HL-60/S4 treated with phorbol 12-myristate 13-acetate at 8.2 ng/mL for 4 days and 3 days (cell line): ENCODE data around the gene PCGF3.
"Not testable (repeated sequence)": the region's sequence is repeated elsewhere in the genome, so short reads cannot be mapped to it uniquely, and the experiment has no call there.

Experiments
- in situ Hi-C: fragments of 300-500 bp; cut with MboI; formaldehyde crosslinking; loops from 2 replicates; pipeline ENCODE4 v1.15.0; 2022; ENCODE audit warnings: low sequenced_read_pairs

The PCGF3 gene

GRCh38 chr4:682490-683172 lies 23.0 kb upstream of the PCGF3 start:
- in situ Hi-C loops, result no loop called here

GRCh38 chr4:683247-683897 lies 22.3 kb upstream of the PCGF3 start:
- in situ Hi-C loops, result no loop called here

DNA sequence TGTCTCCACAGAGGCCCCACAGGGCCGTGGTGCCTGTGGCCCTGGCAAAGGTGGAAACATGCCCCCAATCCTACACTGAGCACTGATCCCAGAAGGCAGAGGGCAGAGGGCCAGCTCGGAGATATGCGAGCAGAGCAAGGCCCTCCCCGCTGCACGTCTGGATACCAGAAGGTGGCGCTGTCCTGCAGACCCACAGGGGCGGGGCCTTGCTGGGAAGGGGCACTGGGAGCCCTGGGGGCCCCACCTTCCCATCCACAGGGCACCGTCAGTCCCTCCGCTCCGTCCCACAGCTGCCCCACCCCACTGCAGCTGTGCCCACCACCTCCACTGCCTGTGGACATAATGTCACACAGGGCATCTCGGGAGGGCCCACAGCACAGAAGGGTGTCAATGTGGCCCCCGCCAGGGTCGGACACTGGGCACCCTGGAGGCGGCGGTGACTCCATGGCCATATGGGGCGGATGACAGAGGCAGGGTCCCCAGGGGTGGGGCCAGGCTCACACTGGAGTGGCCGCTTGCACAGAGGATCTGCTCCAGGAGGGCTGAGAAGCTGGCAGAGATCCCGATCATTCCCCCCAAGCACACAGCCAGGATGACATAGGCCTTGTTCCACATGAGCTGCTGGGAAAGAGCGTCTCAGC lies 21.5 kb upstream of the PCGF3 start:
- in situ Hi-C loops, result no loop called here

- in situ Hi-C loops, result no loop called here
Observed at GRCh38 chr4:684623-685327, 20.9 kb upstream of the PCGF3 start.

GRCh38 chr4:685679-686412 lies 19.8 kb upstream of the PCGF3 start:
- in situ Hi-C loops, result no loop called here

DNA sequence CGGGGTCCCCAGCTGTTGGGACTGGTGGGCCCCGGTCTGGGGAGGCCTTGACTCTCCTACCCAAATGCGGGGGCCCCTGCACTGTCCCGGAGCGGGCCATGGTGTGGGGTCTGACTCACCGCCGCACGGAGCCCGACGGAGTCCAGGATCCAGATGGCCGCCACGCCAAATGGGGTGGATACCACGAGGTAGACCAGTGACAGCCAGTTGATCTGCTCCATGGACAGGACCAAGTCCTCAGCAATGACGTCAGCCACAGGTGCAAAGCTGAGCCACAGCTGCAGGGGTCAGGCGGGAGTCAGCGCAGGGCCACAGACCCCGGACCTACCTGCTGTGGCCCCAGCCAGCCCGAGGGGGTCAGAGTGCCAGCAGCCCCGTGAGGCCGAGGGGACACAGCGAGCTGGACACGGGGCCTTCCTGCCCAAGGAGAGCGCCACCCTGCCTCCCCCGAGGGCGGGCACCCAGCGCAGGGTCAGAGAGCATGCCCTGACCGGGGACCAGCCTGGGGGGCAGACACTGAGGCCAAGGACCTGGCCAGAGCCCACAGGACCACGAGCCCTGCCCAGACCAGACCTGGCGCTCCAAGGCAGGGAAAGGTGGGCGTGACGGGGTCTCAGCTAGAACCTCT lies 19.1 kb upstream of the PCGF3 start:
- in situ Hi-C loops, result no loop called here

DNA sequence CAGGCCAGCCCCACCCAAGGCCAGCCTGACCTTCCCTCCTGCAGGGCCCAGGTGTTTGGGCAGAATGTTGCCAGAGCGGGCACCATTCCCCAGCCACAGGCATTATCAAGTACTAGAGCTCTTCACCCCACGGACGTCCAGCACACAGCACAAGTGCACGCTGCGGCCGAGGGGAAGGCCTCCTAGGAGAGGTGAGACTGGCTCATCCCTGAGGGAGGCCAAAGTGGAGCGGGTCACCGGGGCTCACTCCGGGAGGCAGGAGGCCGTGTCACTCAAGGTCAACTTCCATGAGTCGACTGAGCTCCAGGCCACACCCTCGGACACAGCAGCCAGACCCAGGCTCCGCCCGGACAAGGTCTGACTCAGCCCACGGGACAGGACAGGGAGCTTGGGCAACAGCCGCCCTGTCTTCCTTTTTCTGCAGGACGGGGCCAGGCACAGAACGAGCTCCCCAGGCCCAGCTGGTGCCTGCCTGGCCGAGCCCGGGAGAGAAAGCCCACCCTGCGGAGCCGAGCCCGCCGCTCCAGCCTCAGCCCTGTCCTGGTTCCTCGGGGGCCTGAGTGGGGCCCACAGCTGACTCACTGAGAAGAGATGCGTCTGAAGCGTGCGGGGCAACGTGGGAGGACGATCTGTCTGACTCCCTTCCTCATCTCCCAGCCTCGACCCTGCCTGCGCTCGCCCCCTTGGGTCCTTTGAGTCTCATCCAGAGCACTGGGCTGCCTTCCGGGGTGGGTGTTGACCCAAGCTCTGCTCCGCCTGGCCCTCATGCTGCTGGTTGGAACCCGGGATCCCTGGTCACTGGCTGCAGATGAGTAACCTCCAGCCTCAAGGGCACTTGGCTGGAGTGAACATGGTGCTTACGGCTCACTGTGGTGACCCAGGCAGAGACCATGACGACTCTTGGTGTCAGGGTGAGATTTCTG lies 18.3 kb upstream of the PCGF3 start:
- in situ Hi-C loops, result no loop called here

DNA sequence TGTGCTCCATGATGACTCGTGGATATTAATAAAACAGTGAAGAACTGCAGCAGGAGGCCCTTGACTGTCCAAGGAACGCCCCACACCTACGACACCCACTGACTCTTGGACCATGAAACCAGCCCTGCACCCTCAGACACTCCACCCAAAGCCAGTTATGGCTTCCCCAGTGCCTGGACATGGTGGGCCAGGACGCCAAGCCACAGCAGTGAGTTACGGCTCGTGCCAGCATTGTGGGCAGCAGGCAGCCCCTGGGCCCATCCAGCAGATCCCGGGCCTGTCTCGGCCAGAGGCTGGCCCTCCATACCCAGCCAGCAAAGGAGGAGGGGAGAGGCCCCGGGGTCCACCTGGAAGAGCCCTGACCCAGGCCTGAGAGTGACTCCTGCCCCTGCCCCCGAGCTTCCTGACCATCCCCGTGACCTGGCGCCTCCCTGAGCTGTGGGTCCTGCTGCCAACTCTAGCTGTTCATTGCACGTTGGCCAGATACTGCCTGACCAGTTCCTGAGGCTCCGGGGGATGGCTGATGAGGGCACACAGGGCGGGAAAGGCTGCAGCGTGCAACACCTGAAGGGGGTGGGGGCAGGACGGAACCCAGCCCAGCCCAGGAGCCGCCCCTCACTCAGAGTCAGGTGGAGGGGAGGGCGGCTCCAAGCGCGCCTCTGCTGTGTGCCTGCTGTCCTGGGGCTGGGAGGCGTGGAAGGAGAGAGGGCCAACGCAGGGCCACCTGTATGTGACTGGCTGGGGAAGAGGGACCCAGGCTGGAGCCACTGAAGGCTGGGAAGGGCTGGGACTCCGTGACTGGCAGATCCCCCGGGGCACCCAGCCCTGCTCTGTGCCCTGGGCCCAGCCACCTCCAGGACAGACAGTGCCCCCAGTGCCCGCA lies 17.4 kb upstream of the PCGF3 start:
- in situ Hi-C loops, result no loop called here

DNA sequence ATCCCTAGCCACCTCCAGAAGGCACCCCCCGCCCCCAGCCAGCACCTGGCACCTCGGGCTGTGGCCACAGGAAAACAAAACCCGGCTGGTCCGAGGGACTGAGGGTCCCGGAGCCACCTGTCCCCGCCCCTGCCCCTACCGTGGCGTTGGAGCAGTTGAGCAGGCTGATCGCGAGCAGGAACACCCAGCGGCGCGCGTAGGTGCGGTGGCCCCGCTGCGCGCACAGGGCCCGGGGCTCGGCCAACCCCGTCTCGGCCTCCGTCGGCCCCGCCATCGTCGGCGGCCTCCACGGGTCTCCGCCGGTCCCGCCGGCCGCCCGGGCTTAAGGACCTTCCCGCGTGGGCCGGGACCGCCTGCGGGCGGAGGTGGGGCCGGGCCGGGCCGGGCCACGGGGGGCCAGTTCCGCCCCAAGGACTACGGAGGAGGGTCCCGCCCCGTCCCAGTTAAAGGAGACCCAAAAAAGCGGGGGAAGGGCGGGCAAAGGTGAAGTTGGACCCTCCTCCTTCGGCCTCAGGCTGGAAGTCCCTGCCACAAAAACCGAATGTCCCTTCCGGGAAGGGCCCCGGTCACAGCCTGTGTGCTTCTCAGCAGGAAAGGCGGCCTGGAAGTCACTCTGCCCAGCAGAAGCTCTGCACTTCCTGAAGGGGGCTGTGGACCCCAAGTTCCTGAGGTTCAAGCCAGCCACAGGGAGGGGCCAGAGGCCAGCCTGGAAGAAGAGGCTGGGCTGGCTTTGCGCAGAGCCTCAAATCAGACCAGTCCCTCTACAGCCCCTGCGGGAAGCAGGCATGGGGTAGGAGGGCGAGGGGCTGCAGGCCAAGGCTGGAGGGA lies 16.6 kb upstream of the PCGF3 start, which contains the start of gene SLC49A3:
TSS of gene SLC49A3 (minus strand) at position 298 of the 828 bp plus-strand sequence. CDS start at position 274, 24 bp downstream.
- in situ Hi-C loops, result no loop called here

GRCh38 chr4:689723-690122 lies 15.9 kb upstream of the PCGF3 start:
- in situ Hi-C loops, result no loop called here

- in situ Hi-C loops, result no loop called here
Observed at GRCh38 chr4:692771-693554, 12.7 kb upstream of the PCGF3 start.

DNA sequence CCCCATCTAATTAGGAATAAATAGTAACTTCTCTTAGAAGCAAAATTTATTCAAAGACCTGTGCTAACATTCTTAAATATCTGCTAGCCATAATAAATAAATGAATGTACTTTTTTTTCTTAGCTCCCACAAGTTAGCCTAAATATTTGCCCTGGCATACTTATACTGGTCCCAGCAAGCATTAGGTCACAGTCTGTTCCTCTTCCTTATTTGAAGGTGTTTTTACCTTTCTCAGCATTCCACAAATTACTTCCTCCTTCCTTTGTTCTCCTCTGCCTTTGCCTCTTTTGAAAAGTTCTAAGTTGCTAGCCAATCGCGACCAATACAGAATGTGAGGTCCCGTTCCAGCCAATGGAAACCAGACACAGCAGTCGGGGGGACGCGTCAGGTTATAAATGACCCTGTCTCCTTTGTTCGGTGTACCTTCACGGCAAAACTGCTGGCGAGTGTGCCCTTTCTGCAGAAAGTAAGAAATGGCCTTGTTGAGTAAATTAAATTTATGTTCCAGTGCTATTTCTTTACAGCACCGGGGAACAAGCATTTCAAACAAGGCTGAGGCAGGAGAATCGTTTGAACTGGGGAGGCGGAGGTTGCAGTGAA lies 11.2 kb upstream of the PCGF3 start:
- in situ Hi-C loops, result not testable (repeated sequence)

GRCh38 chr4:699816-700580 lies 5.6 kb upstream of the PCGF3 start:
- in situ Hi-C loops, result no loop called here

GRCh38 chr4:700587-701264 lies 4.9 kb upstream of the PCGF3 start:
- in situ Hi-C loops, result no loop called here

DNA sequence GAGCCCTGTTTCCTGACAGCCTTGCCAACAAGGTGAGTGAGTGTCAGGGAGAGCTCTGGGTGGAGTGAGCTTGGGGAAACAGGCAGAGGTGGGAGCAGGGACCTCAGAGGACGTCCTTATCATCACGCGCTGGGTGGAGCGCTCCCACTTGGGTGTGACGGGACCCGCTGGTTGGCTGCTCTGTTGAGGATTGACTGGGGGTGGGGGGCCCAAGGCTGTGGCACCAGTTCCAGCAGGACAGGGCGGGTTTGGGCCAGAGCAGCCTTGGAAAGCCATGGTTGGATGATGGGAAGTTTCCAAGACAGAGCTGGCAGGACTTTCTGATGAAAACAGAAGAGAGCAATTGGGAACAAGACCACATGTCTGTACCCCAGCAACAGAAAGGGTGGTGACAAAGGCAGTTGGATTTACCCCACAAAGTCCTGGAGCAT lies 3.0 kb upstream of the PCGF3 start:
- in situ Hi-C loops, result no loop called here
